GM10847 (cell line): Measurements from ENCODE around the gene ANGPTL2.

Experiments
- POLR2A ChIP-seq: IDR thresholded peaks from 2 replicates; pipeline ENCODE4 v1.6.1; 2011; ENCODE audit not compliant: insufficient read length; ENCODE audit errors: extremely low read depth

Gene ANGPTL2

DNA sequence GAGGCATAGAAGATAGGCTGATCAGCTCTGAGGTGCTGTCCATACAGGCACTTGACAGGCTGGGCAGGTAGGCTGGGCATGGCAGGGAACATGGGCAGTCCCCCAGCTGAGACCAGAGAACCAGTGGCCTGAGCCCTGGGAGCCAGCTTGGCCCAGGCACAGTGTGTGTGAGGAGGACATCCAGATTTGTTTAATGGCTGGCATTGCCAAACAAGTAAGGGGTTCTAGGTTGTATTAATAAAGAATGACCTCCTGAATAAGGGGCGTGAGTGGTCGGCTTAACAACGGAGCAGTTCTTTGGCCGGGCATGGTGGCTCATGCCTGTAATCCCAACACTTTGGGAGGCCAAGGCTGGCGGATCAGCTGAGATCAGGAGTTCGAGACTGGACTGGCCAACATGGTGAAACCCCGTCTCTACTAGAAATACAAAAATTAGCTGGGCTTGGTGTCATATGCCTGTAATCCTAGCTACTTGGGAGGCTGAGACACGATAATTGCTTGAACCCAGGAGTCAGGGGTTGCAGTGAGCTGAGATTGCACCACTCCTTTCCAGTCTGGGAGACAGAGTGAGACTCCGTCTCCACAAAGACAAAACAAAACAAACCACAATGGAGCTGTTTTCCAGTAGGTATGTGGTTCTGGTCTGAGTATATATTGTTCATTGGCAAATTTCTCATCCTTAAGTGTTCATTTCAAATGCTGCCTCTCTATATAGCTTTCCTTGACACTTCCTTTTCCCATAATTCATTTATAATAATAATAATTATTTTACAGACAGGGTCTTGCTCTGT, 56.2 kb downstream of the ANGPTL2 start:
- no peak for TF ChIP-seq POLR2A

- TF ChIP-seq POLR2A: no peak
Observed at GRCh38 chr9:127065592-127065991, 56.8 kb downstream of the ANGPTL2 start.

- TF ChIP-seq POLR2A: no peak
Observed at GRCh38 chr9:127064335-127064734, 58.1 kb downstream of the ANGPTL2 start.

- TF ChIP-seq POLR2A: no peak
Observed at GRCh38 chr9:127061411-127061810, 61.0 kb downstream of the ANGPTL2 start.

GRCh38 chr9:127059765-127060361, 62.6 kb downstream of the ANGPTL2 start:
- TF ChIP-seq POLR2A: no peak

GRCh38 chr9:127059030-127059429, 63.4 kb downstream of the ANGPTL2 start:
- no peak for TF ChIP-seq POLR2A

DNA sequence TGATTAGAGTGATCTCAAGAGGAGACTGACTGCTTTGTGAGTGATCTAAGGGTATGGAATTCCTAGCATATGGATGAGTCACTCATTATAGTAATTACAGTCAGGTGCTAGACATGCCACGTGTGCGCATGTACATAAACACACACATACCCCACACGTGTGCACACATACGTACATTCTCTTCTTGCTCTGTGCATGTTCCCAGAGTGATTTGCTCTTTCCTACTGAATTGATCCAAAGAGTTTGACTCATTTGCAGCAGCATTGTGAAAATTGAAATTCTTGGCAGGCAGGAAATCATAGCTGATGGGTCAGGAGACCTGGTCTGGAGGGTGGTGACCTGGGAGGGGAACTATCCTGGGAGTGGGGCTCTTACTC, 63.8 kb downstream of the ANGPTL2 start:
- no peak for TF ChIP-seq POLR2A

- TF ChIP-seq POLR2A: no peak
Observed at GRCh38 chr9:127058011-127058644, 64.3 kb downstream of the ANGPTL2 start.

GRCh38 chr9:127056446-127056845, 66.0 kb downstream of the ANGPTL2 start:
- no peak for TF ChIP-seq POLR2A

GRCh38 chr9:127055745-127056402, 66.6 kb downstream of the ANGPTL2 start:
- no peak for TF ChIP-seq POLR2A

- TF ChIP-seq POLR2A: no peak
Observed at GRCh38 chr9:127053960-127054359, 68.5 kb downstream of the ANGPTL2 start.

DNA sequence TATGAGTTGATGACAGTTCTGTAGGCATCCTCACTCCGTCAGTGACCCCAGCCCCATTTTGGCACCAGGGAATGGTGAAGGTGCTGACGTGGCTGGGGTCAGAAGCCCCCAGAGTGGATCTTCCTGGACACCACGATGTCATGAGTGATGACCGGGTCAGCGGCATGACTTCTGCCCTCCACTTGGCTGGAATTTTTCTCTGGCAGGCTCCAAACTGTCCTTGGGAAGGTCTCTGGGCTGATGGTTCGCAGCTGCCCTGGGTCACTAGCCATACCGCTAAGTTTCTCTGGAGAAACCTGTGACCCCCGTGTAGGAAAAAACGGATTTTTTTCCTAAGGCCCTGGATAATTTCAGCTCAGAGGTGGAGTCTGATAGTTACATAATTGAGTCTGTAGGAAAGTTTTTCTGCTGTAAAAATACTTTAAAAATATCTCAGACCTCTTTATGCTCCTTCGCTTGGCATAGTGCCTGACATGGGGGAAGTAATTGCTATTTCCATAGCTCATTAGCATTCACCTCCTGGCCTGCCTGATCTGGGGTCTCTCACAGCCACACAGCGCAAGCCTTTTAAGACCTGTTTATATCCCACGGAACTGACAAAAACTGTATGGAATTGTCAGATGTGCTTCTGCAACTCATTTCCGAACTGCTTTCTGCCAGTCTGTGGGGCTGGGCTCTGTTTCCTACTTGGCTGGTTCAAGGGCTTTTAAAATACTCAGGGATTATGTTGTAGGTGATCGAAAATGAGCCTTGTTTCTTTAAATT, 69.2 kb downstream of the ANGPTL2 start:
- TF ChIP-seq POLR2A: no peak

DNA sequence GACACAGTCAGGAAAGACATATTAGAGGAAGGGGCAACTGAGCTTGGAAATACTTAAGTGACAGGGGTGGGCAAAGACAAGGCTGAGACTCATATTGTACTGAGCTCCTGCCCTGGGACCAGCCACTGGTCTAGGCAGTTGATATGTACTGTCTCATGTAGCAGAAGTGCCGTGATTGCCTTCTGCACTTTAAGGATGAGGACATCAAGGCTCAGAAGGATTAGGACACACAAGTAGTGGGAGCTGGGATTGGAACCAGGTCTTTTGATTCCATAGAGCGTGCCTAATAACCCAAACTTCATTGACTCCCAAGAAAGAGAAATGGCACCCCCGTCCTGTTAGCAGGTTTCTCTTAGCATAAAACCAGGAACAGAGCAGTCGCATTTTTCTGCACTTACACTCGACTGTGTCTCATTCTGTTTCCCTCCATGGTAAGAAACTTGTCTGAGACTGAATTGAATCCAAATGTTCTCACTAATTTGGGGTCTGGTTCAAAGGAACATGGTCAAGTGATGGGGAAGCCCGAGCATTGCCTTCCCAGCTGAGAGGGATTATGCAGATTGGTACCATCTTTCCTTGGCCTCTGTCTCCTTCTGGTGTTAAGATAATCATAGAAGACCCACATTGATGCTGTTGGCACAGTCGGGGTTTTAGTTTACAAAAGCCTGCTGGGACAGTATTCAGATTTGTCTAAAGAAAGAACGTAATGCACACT, 70.4 kb downstream of the ANGPTL2 start:
- no peak for TF ChIP-seq POLR2A

GRCh38 chr9:127050591-127051001, 71.8 kb downstream of the ANGPTL2 start:
- TF ChIP-seq POLR2A: no peak

DNA sequence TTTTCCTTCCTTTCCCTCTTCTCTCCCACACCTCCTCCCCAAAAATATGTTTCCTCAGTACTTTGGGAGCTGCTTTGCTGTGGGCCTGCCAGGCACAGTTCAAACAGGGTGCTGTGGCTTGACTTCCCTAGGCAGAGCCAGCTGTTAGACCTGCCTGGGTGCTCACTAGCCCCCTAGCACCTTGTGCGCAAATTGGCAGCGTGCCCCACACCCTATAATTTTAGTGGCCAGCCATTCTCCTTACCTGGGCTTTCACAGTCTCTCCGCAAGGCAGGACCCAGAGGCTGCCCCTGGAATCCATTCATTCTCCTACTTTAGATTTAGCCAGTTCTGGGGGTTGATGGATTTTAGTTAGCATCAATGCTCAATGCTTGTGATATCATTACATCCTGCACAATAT, 72.3 kb downstream of the ANGPTL2 start:
- TF ChIP-seq POLR2A: no peak

DNA sequence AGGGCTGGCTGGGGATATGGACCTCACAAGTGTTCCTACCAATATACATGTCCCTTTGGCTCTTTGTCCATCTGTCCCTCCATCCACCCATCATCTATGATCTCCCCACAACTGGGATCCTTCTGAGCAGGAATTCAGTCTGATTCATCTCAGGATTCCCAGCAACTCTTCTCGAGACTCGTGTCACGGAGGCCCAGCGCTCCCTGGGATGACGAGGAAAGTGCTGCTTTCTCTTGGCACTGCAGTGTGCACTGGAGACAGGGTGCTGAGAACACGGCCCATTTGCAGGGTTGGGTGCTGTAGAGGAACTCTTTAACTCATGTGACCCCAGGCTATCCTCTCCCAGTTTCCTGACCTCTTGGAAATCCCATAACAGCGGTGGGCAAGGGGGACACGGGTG, 72.9 kb downstream of the ANGPTL2 start:
- no peak for TF ChIP-seq POLR2A
